Activated CD8-positive, alpha-beta T cell treated with anti-CD3 and anti-CD28 coated beads, Interleukin-2, amount 10 ng/mL, durations not matched to agents 7 days and 5 days (primary cell): ENCODE measurements around the gene FOXK2. TPM values are rescaled to one million over a fixed set of nuclear protein-coding genes. Genes with fewer than 3 reads are reported as not detected.

ENCODE experiments used
- ATAC-seq: fragments of 150-1000 bp; cut with Tn5 transposase; one replicate; pipeline ENCODE4 v1.10.0; 2021; ENCODE audit warnings: moderate library complexity
- CTCF ChIA-PET: fragments of 350-600 bp; sonication (Branson Sonifier 250); formaldehyde crosslinking; loops from one replicate; lab custom pipeline; 2021; ENCODE audit warnings: antibody characterized with exemption; lab: Charles Lee
- POLR2A ChIA-PET: fragments of 350-600 bp; sonication (Branson Sonifier 250); formaldehyde crosslinking; loops from one replicate; lab custom pipeline; 2021; ENCODE audit warnings: antibody characterized with exemption; lab: Charles Lee
- DNase-seq: peaks from one replicate; pipeline ENCODE4 v3.0.0-alpha.2; 2020
- H3K27ac Mint-ChIP-seq: one replicate; pipeline ENCODE4 v1.8.0; 2021; ENCODE audit warnings: mild to moderate bottlenecking, mixed read lengths
- H3K27me3 Mint-ChIP-seq: one replicate; pipeline ENCODE4 v1.8.0; 2021; ENCODE audit warnings: low read depth, mixed read lengths
- H3K36me3 Mint-ChIP-seq: one replicate; pipeline ENCODE4 v1.8.0; 2021; ENCODE audit warnings: low read depth, mixed read lengths
- H3K4me1 Mint-ChIP-seq: one replicate; pipeline ENCODE4 v1.8.0; 2021; ENCODE audit warnings: low read depth, mixed read lengths
- H3K4me3 Mint-ChIP-seq: one replicate; pipeline ENCODE4 v1.8.0; 2021; ENCODE audit warnings: mild to moderate bottlenecking, mixed read lengths
- H3K9me3 Mint-ChIP-seq: one replicate; pipeline ENCODE4 v1.8.0; 2022; ENCODE audit warnings: mixed read lengths; ENCODE audit not compliant: insufficient read depth
- total RNA-seq, 2 experiments: library from RNA; stranded (reverse); gene quantifications; one replicate each; pipeline ENCODE4 v1.2.3, GENCODE V29; 2021

FOXK2 gene
- total RNA-seq, 2 experiments from 2014 or later = 62.3 to 65.3 TPM

GRCh38 chr17:82487910-82488309 is 31.6 kb upstream of the FOXK2 start:
- no peak for ATAC-seq
- H3K27ac Mint-ChIP-seq = no peak overlapping the region
- CTCF ChIA-PET = no interaction called here

GRCh38 chr17:82489117-82489516 is 30.4 kb upstream of the FOXK2 start:
- Mint-ChIP-seq H3K27me3 (no peaks in the 10 kb centered on the region), H3K4me3 (no peak overlapping the region), H3K36me3 (peaks cover 33% of the 10 kb centered on the region), H3K27ac (no peak overlapping the region), H3K9me3 (no peaks in the 10 kb centered on the region), H3K4me1 (peaks cover 30% of the 10 kb centered on the region)
- DNase-seq (no peak), ATAC-seq (no peak)
- ChIA-PET CTCF (interaction anchor here (0.9 kb wide), 1 partner anchor 15 kb away, joined by 3 read pairs; no protein-coding TSS in a partner anchor), POLR2A (interaction anchor here (0.7 kb wide), 1 partner anchor 45 kb away, joined by 4 read pairs; no protein-coding TSS in a partner anchor)

More at GRCh38 chr17:82487910-82488309, 31.6 kb upstream of the FOXK2 start:
- no peak overlapping the region for H3K4me3 Mint-ChIP-seq
- H3K36me3 Mint-ChIP-seq = peaks cover 41% of the 10 kb centered on the region
- no peaks in the 10 kb centered on the region for H3K9me3 Mint-ChIP-seq
- H3K27me3 Mint-ChIP-seq = no peaks in the 10 kb centered on the region
- DNase-seq = no peak
- POLR2A ChIA-PET = no interaction called here
- peaks cover 22% of the 10 kb centered on the region for H3K4me1 Mint-ChIP-seq

- Mint-ChIP-seq H3K27me3 (no peaks in the 10 kb centered on the region), H3K9me3 (no peaks in the 10 kb centered on the region), H3K4me1 (peaks cover 35% of the 10 kb centered on the region), H3K27ac (no peak overlapping the region), H3K36me3 (peaks cover 28% of the 10 kb centered on the region), H3K4me3 (no peak overlapping the region)
- ChIA-PET CTCF (no interaction called here), POLR2A (interaction anchor here (0.7 kb wide), 1 partner anchor 44 kb away, joined by 4 read pairs; no protein-coding TSS in a partner anchor)
- DNase-seq (no peak), ATAC-seq (no peak)
These were observed 29.6 kb upstream of the FOXK2 start for GRCh38 chr17:82489851-82490511.

- no peaks in the 10 kb centered on the region for H3K9me3 Mint-ChIP-seq
- peaks cover 22% of the 10 kb centered on the region for H3K36me3 Mint-ChIP-seq
- H3K4me3 Mint-ChIP-seq = no peak overlapping the region
- ATAC-seq (no peak), DNase-seq (no peak)
- peak overlapping the region; percentile 33 for H3K27ac Mint-ChIP-seq
- CTCF ChIA-PET = no interaction called here
- POLR2A ChIA-PET = no interaction called here
- no peaks in the 10 kb centered on the region for H3K27me3 Mint-ChIP-seq
- H3K4me1 Mint-ChIP-seq = peaks cover 35% of the 10 kb centered on the region
These were observed 28.9 kb upstream of the FOXK2 start for GRCh38 chr17:82490512-82491195.

- no peak for DNase-seq
- no peak for ATAC-seq
- peaks cover 17% of the 10 kb centered on the region for H3K36me3 Mint-ChIP-seq
- H3K4me1 Mint-ChIP-seq = peaks cover 35% of the 10 kb centered on the region
- no peak overlapping the region for H3K4me3 Mint-ChIP-seq
- H3K27ac Mint-ChIP-seq = no peak overlapping the region
- H3K27me3 Mint-ChIP-seq = no peaks in the 10 kb centered on the region
- CTCF ChIA-PET = no interaction called here
- POLR2A ChIA-PET = no interaction called here
- H3K9me3 Mint-ChIP-seq = no peaks in the 10 kb centered on the region
These were observed 28.4 kb upstream of the FOXK2 start for GRCh38 chr17:82491196-82491530.

GRCh38 chr17:82491533-82491932 is 28.0 kb upstream of the FOXK2 start:
- DNase-seq (no peak), ATAC-seq (no peak)
- CTCF ChIA-PET = no interaction called here
- Mint-ChIP-seq H3K27ac (no peak overlapping the region), H3K36me3 (peaks cover 14% of the 10 kb centered on the region), H3K4me1 (peaks cover 35% of the 10 kb centered on the region), H3K4me3 (no peak overlapping the region), H3K9me3 (no peaks in the 10 kb centered on the region), H3K27me3 (no peaks in the 10 kb centered on the region)
- POLR2A ChIA-PET = no interaction called here

DNA sequence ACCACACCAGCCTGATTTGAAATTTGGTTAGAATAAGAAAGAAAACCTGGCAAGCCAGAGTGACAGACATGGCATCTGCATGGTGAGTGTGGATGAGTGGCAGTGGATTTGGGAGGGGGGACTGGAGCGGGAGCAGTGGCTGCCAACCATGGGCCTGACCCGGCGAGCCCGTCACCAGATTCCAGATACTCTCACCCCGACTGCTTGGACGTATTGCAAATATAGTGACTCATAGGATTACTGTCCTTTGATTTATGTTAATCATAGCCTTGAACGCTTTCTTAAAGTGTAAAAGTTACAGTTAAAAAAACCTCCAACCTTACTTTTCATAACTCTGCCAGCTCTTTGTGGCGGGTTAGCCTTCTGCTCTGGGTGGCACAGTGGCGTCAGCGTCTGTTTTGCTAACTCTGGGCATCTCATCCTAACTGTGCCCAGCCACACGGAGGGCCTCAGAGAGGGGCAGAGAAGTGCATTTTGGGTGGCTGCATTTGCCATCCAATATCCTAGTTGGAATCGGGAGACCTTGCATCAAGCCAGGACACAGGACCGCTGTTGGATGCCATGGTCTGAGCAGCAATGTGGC is 26.8 kb upstream of the FOXK2 start:
- Mint-ChIP-seq H3K27ac (no peak overlapping the region), H3K4me1 (peaks cover 37% of the 10 kb centered on the region), H3K36me3 (peaks cover 7% of the 10 kb centered on the region), H3K4me3 (no peak overlapping the region), H3K9me3 (no peaks in the 10 kb centered on the region), H3K27me3 (no peaks in the 10 kb centered on the region)
- CTCF ChIA-PET = interaction anchor here (1.0 kb wide), 1 partner anchor 11 kb away, joined by 3 read pairs; no protein-coding TSS in a partner anchor
- DNase-seq (no peak), ATAC-seq (no peak)
- POLR2A ChIA-PET = no interaction called here

DNA sequence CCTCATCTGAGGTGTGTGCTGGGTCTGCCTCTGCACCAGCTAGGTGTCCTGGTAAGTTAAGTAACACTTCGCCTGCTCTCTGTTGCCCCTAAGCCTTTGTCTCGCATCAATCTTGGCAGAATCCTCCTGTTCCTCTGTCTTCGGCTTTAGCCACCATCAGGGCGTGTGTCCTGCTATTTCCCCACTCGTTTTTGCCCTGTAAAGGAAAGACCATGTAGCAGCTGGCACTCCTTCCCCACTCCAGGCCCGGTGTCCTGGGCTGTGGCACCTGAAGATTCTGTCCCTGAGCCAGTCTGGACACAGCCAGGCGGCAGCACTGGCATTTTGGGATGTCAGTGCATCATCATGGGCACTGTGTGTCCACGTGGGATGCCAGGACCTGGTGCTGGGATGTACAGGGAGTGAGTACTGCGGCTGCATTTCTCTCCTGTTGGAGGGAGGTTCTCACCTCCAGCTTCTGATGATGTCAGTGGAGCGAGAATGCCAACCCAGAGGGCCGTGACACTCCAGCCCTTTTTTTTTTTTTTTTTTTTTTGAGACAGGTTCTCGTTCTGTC is 26.2 kb upstream of the FOXK2 start:
- Mint-ChIP-seq H3K4me3 (no peak overlapping the region), H3K36me3 (peaks cover 6% of the 10 kb centered on the region), H3K27me3 (no peaks in the 10 kb centered on the region), H3K4me1 (peaks cover 42% of the 10 kb centered on the region), H3K9me3 (no peaks in the 10 kb centered on the region), H3K27ac (no peak overlapping the region)
- POLR2A ChIA-PET = interaction anchor here (2.1 kb wide), 1 partner anchor 35 kb away, joined by 6 read pairs; the partner anchor contains the start of gene NARF
- ATAC-seq (no peak), DNase-seq (no peak)
- CTCF ChIA-PET = interaction anchor here (0.6 to 1.0 kb wide), 2 partner anchors 11 to 58 kb away, joined by 3 read pairs; no protein-coding TSS in a partner anchor

- Mint-ChIP-seq H3K27ac (peak overlapping the region; percentile 86), H3K4me1 (peaks cover 48% of the 10 kb centered on the region), H3K36me3 (no peaks in the 10 kb centered on the region), H3K4me3 (peak overlapping the region; percentile 57), H3K9me3 (no peaks in the 10 kb centered on the region), H3K27me3 (no peaks in the 10 kb centered on the region)
- peak; percentile 78 for ATAC-seq
- DNase-seq = peak; percentile 95
- CTCF ChIA-PET = interaction anchor here (0.7 to 1.5 kb wide), 4 partner anchors 9 to 287 kb away, joined by 3 read pairs; no protein-coding TSS in a partner anchor
- POLR2A ChIA-PET = interaction anchor here (2.1 kb wide), 1 partner anchor 36 kb away, joined by 6 read pairs; the partner anchor contains the start of gene NARF
These were observed 25.1 kb upstream of the FOXK2 start for GRCh38 chr17:82494236-82495055.

DNA sequence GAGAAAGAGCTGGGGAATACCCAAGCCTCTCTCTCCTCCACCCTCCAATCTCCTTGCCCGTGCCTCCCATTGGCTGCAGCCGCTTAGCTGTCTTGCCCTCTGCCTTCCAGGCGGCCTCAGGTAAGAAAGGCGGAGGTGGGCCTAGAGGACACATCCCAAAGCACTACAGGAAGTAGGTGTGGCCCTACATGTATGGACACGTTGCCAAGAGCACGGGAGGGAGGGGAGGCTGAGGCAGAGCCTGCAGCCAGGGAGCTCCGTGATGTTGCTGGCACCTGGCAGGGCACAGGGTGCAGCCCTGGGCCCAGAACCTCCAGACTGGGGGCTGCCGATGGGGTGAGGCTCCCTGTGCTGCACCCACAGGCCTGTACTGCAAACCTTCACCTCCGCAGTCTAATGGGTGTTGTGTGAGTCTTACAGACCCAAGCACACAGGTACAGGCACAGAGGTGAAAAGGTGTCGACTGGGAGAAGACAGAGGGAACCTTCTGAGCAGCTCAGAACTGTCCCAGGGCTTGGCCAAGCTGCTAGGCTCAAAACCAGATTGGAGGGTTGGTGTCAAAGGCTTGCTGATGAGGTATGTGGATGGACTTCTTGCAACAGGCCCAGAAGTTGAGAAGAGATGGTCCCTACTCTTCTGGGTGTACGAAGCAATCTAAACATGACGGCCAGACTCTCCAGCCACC is 23.5 kb upstream of the FOXK2 start:
- H3K36me3 Mint-ChIP-seq = no peaks in the 10 kb centered on the region
- peak overlapping the region; percentile 73 for H3K27ac Mint-ChIP-seq
- POLR2A ChIA-PET = interaction anchor here (0.7 to 1.3 kb wide), 2 partner anchors 38 to 45 kb away, joined by 3 to 4 read pairs; partner anchors contain the start of gene CYBC1
- peaks cover 48% of the 10 kb centered on the region for H3K4me1 Mint-ChIP-seq
- no peaks in the 10 kb centered on the region for H3K27me3 Mint-ChIP-seq
- no peaks in the 10 kb centered on the region for H3K9me3 Mint-ChIP-seq
- CTCF ChIA-PET = interaction anchor here (0.8 to 1.1 kb wide), 3 partner anchors 25 to 143 kb away, joined by 3 to 4 read pairs (median 3); no protein-coding TSS in a partner anchor
- ATAC-seq (no peak), DNase-seq (no peak)
- peak overlapping the region; percentile 62 for H3K4me3 Mint-ChIP-seq
